ENCODE results near the gene ADAM15. TPM values are rescaled to one million over a fixed set of nuclear protein-coding genes. Genes with fewer than 3 reads are reported as not detected.

ADAM15 gene
- total RNA-seq, 1 experiment from 2014 or later, result 30.6 TPM

DNA sequence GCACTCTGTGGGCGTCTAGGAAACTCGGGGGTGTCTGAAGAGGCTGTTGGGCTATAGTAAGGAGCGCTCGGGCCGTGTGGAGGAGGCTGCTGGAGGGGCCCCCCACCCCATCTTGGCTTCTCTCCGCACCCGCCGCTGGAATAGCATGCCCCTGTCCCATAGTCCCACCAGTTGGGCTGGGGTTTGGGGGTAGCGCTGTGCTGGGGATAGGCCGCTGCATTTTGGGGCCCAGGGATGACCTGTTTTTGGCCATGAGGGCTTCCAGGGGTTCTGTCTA is 28.0 kb downstream of the ADAM15 start:
- no peaks in the 10 kb centered on the region for H3K4me1 ChIP-seq (ENCODE audit: insufficient read depth, low read length)
- no peak overlapping the region for H3K18ac ChIP-seq (ENCODE audit: insufficient read length, low read depth, low read length)
- no peak overlapping the region for H3T11ph ChIP-seq (ENCODE audit: low read length)

More for the DNA sequence above, 28.0 kb downstream of the ADAM15 start:
- Histone ChIP-seq H3K4ac (ENCODE audit: low read depth, low read length) (no peak overlapping the region), H3K9me3 (ENCODE audit: control insufficient read depth, low read depth, low read length) (no peaks in the 10 kb centered on the region), H2BK120ac (ENCODE audit: low read depth, low read length, poor library complexity, severe bottlenecking) (no peak overlapping the region), H3K56ac (ENCODE audit: insufficient read length, low read depth, low read length) (no peak overlapping the region), H4K8ac (replicated peaks; ENCODE audit: insufficient read length, low read depth, low read length) (no peak overlapping the region), H3K79me2 (ENCODE audit: insufficient read depth, low read length) (no peaks in the 10 kb centered on the region), H2BK15ac (ENCODE audit: low read depth, low read length) (no peak overlapping the region), H2BK5ac (ENCODE audit: insufficient read length, low read length) (no peak overlapping the region), H2AK5ac (ENCODE audit: insufficient read length, low read length) (no peak overlapping the region), H3K9ac (ENCODE audit: extremely low read depth, insufficient read length, low read length) (no peak overlapping the region), H3K14ac (ENCODE audit: insufficient read depth, low read length) (no peak overlapping the region), H3K23me2 (ENCODE audit: insufficient read length, low read depth, low read length, poor library complexity, severe bottlenecking) (peaks cover 21% of the 10 kb centered on the region), H3K79me1 (ENCODE audit: insufficient read depth, low read depth, low read length, poor library complexity, severe bottlenecking) (no peaks in the 10 kb centered on the region), H2BK12ac (ENCODE audit: insufficient read length, low read depth, low read length) (no peak overlapping the region), H4K20me1 (ENCODE audit: control insufficient read depth, insufficient read depth, insufficient read length) (no peaks in the 10 kb centered on the region), H4K5ac (ENCODE audit: insufficient read length, low read depth, low read length) (no peak overlapping the region), H2BK20ac (ENCODE audit: low read depth, low read length, poor library complexity, severe bottlenecking) (no peak overlapping the region), H3K4me2 (ENCODE audit: insufficient read depth, insufficient read length, low read length) (peak overlapping the region; percentile 79), H3K27me3 (ENCODE audit: insufficient read depth, low read length) (peaks cover 50% of the 10 kb centered on the region), H3K27ac (ENCODE audit: insufficient read length, low read depth, low read length) (no peak overlapping the region), H3K23ac (ENCODE audit: insufficient read length, low read depth, low read length) (no peak overlapping the region), H2AFZ (ENCODE audit: low read length) (no peak overlapping the region), H4K91ac (ENCODE audit: insufficient read length, low read depth, low read length) (no peak overlapping the region)
- WGBS (ENCODE audit: extremely low coverage, insufficient read length, low lambda C conversion rate), result no CpG with 5 or more reads among the region's 10 CpGs
- Mint-ChIP-seq H3K27ac (no peak overlapping the region), H3K4me3 (peak overlapping the region; percentile 60 to 81), H3K36me3 (ENCODE audit: insufficient read depth in 1 of 3, low read depth in 3 of 3) (no peaks in the 10 kb centered on the region), H3K9me3 (peaks cover 0 to 6% of the 10 kb centered on the region in 2 experiments; a peak in 2 of 5 replicates), H3K27me3 (ENCODE audit: low read depth) (peaks cover 92% of the 10 kb centered on the region), H3K4me1 (peaks cover 27 to 49% of the 10 kb centered on the region in 2 experiments)
- DNase-seq, result no peak
- TF ChIP-seq, protein P1, sequence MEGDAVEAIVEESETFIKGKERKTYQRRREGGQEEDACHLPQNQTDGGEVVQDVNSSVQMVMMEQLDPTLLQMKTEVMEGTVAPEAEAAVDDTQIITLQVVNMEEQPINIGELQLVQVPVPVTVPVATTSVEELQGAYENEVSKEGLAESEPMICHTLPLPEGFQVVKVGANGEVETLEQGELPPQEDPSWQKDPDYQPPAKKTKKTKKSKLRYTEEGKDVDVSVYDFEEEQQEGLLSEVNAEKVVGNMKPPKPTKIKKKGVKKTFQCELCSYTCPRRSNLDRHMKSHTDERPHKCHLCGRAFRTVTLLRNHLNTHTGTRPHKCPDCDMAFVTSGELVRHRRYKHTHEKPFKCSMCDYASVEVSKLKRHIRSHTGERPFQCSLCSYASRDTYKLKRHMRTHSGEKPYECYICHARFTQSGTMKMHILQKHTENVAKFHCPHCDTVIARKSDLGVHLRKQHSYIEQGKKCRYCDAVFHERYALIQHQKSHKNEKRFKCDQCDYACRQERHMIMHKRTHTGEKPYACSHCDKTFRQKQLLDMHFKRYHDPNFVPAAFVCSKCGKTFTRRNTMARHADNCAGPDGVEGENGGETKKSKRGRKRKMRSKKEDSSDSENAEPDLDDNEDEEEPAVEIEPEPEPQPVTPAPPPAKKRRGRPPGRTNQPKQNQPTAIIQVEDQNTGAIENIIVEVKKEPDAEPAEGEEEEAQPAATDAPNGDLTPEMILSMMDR (conservative IDR thresholded peaks at IDR 0.05), result no peak
